ENCODE data around the gene ACR. TPM values are rescaled to one million over a fixed set of nuclear protein-coding genes. Genes with fewer than 3 reads are reported as not detected.
"Not testable (repeated sequence)": the region's sequence is repeated elsewhere in the genome, so short reads cannot be mapped to it uniquely, and the experiment has no call there.

ACR gene
- total and polyA plus RNA-seq, 4 donors = 0.07 to 0.17 (median 0.12) TPM

GRCh38 chr22:50775132-50775531 is 37.1 kb downstream of the ACR start:
- TF ChIP-seq CTCF (IDR thresholded peaks at IDR 0.05; ENCODE audit: low read depth, low read length, missing input control) (peak; percentile 17), RAD21 (IDR thresholded peaks at IDR 0.05) (peak in 1 of 2 donors; percentile 37)
- H3K4me3 ChIP-seq (ENCODE audit: low read depth in 1 of 3, low read length in 3 of 3); H3K9ac ChIP-seq (ENCODE audit: low read depth in 1 of 2, low read length in 2 of 2); H3K9me3 ChIP-seq (ENCODE audit: control insufficient read depth in 4 of 4, low read length in 3 of 4); H3K4me1 ChIP-seq (ENCODE audit: control insufficient read depth in 4 of 4, insufficient read depth in 4 of 4, low read length in 3 of 4); H3K36me3 ChIP-seq (ENCODE audit: control insufficient read depth in 4 of 4, insufficient read depth in 3 of 4, low read depth in 1 of 4, low read length in 3 of 4); H3K27ac ChIP-seq (ENCODE audit: low read depth in 1 of 2, low read length in 2 of 2); H3K27me3 ChIP-seq (ENCODE audit: control insufficient read depth in 4 of 4, insufficient read depth in 4 of 4, low read length in 3 of 4): not testable (repeated sequence)
- peak; percentile 52 for DNase-seq (ENCODE audit: low spot score)
- 61% methylated on average over 12 of the region's 12 CpGs for WGBS

GRCh38 chr22:50777631-50778030 is 39.6 kb downstream of the ACR start:
- H3K9ac ChIP-seq (ENCODE audit: low read depth in 1 of 2, low read length in 2 of 2); H3K4me3 ChIP-seq (ENCODE audit: low read depth in 1 of 3, low read length in 3 of 3); H3K4me1 ChIP-seq (ENCODE audit: control insufficient read depth in 4 of 4, insufficient read depth in 4 of 4, low read length in 3 of 4); H3K27ac ChIP-seq (ENCODE audit: low read depth in 1 of 2, low read length in 2 of 2); H3K36me3 ChIP-seq (ENCODE audit: control insufficient read depth in 4 of 4, insufficient read depth in 3 of 4, low read depth in 1 of 4, low read length in 3 of 4); DNase-seq (ENCODE audit: low spot score); H3K27me3 ChIP-seq (ENCODE audit: control insufficient read depth in 4 of 4, insufficient read depth in 4 of 4, low read length in 3 of 4); H3K9me3 ChIP-seq (ENCODE audit: control insufficient read depth in 4 of 4, low read length in 3 of 4): not testable (repeated sequence)
- 58% methylated on average over 5 of the region's 5 CpGs for WGBS

- H3K9ac ChIP-seq (ENCODE audit: low read depth in 1 of 2, low read length in 2 of 2); H3K9me3 ChIP-seq (ENCODE audit: control insufficient read depth in 4 of 4, low read length in 3 of 4); H3K36me3 ChIP-seq (ENCODE audit: control insufficient read depth in 4 of 4, insufficient read depth in 3 of 4, low read depth in 1 of 4, low read length in 3 of 4); H3K4me3 ChIP-seq (ENCODE audit: low read depth in 1 of 3, low read length in 3 of 3); H3K4me1 ChIP-seq (ENCODE audit: control insufficient read depth in 4 of 4, insufficient read depth in 4 of 4, low read length in 3 of 4); H3K27ac ChIP-seq (ENCODE audit: low read depth in 1 of 2, low read length in 2 of 2); DNase-seq (ENCODE audit: low spot score); H3K27me3 ChIP-seq (ENCODE audit: control insufficient read depth in 4 of 4, insufficient read depth in 4 of 4, low read length in 3 of 4): not testable (repeated sequence)
- WGBS = 86% methylated on average over 4 of the region's 4 CpGs
Measured at GRCh38 chr22:50780244-50780643, 42.2 kb downstream of the ACR start.

- H3K4me3 ChIP-seq (ENCODE audit: low read depth in 1 of 3, low read length in 3 of 3); H3K27ac ChIP-seq (ENCODE audit: low read depth in 1 of 2, low read length in 2 of 2); H3K27me3 ChIP-seq (ENCODE audit: control insufficient read depth in 4 of 4, insufficient read depth in 4 of 4, low read length in 3 of 4); DNase-seq (ENCODE audit: low spot score); H3K4me1 ChIP-seq (ENCODE audit: control insufficient read depth in 4 of 4, insufficient read depth in 4 of 4, low read length in 3 of 4); H3K9ac ChIP-seq (ENCODE audit: low read depth in 1 of 2, low read length in 2 of 2); H3K9me3 ChIP-seq (ENCODE audit: control insufficient read depth in 4 of 4, low read length in 3 of 4); H3K36me3 ChIP-seq (ENCODE audit: control insufficient read depth in 4 of 4, insufficient read depth in 3 of 4, low read depth in 1 of 4, low read length in 3 of 4): not testable (repeated sequence)
- 93% methylated on average over 2 of the region's 3 CpGs for WGBS
Measured at GRCh38 chr22:50782253-50782652, 44.2 kb downstream of the ACR start.

GRCh38 chr22:50783033-50783879 is 45.3 kb downstream of the ACR start, which contains the start of gene RABL2B:
Gene RABL2B, minus strand, starts transcription at chr22:50783636. Its CDS starts 1,342 bp downstream, at chr22:50782294.
- peak; percentile 94 for DNase-seq (ENCODE audit: low spot score)
- H3K27me3 ChIP-seq (ENCODE audit: control insufficient read depth in 4 of 4, insufficient read depth in 4 of 4, low read length in 3 of 4); H3K36me3 ChIP-seq (ENCODE audit: control insufficient read depth in 4 of 4, insufficient read depth in 3 of 4, low read depth in 1 of 4, low read length in 3 of 4); H3K9ac ChIP-seq (ENCODE audit: low read depth in 1 of 2, low read length in 2 of 2); H3K9me3 ChIP-seq (ENCODE audit: control insufficient read depth in 4 of 4, low read length in 3 of 4); H3K4me1 ChIP-seq (ENCODE audit: control insufficient read depth in 4 of 4, insufficient read depth in 4 of 4, low read length in 3 of 4); H3K27ac ChIP-seq (ENCODE audit: low read depth in 1 of 2, low read length in 2 of 2): not testable (repeated sequence)
- WGBS = under 1% methylated on average over 63 of the region's 77 CpGs
- peak within 1 kb of the TSS in 2 of 3 donors; percentile 47 to 57 for H3K4me3 ChIP-seq (ENCODE audit: low read depth in 1 of 3, low read length in 3 of 3)
- TF ChIP-seq GABPA (IDR thresholded peaks at IDR 0.05 in 1 of 2, conservative IDR thresholded peaks at IDR 0.05 in 1 of 2) = peak in 1 of 2 donors; percentile 38

- H3K9me3 ChIP-seq (ENCODE audit: control insufficient read depth in 4 of 4, low read length in 3 of 4); DNase-seq (ENCODE audit: low spot score); H3K9ac ChIP-seq (ENCODE audit: low read depth in 1 of 2, low read length in 2 of 2); H3K36me3 ChIP-seq (ENCODE audit: control insufficient read depth in 4 of 4, insufficient read depth in 3 of 4, low read depth in 1 of 4, low read length in 3 of 4); H3K27ac ChIP-seq (ENCODE audit: low read depth in 1 of 2, low read length in 2 of 2); H3K4me1 ChIP-seq (ENCODE audit: control insufficient read depth in 4 of 4, insufficient read depth in 4 of 4, low read length in 3 of 4); H3K27me3 ChIP-seq (ENCODE audit: control insufficient read depth in 4 of 4, insufficient read depth in 4 of 4, low read length in 3 of 4): not testable (repeated sequence)
- H3K4me3 ChIP-seq (ENCODE audit: low read depth in 1 of 3, low read length in 3 of 3) = peak overlapping the region in 2 of 3 donors; percentile 13 to 46
- 0% methylated on average over 11 of the region's 16 CpGs for WGBS
Measured at GRCh38 chr22:50783880-50784276, 45.9 kb downstream of the ACR start.

- H3K4me3 ChIP-seq (ENCODE audit: low read depth in 1 of 3, low read length in 3 of 3); H3K36me3 ChIP-seq (ENCODE audit: control insufficient read depth in 4 of 4, insufficient read depth in 3 of 4, low read depth in 1 of 4, low read length in 3 of 4); H3K27me3 ChIP-seq (ENCODE audit: control insufficient read depth in 4 of 4, insufficient read depth in 4 of 4, low read length in 3 of 4); DNase-seq (ENCODE audit: low spot score); H3K4me1 ChIP-seq (ENCODE audit: control insufficient read depth in 4 of 4, insufficient read depth in 4 of 4, low read length in 3 of 4); H3K9ac ChIP-seq (ENCODE audit: low read depth in 1 of 2, low read length in 2 of 2); H3K9me3 ChIP-seq (ENCODE audit: control insufficient read depth in 4 of 4, low read length in 3 of 4); H3K27ac ChIP-seq (ENCODE audit: low read depth in 1 of 2, low read length in 2 of 2): not testable (repeated sequence)
- 89% methylated on average over 5 of the region's 5 CpGs for WGBS
Measured at GRCh38 chr22:50785289-50785688, 47.3 kb downstream of the ACR start.

Data from liver (tissue), 9 donors.